CD4-positive, CD25-positive, alpha-beta regulatory T cell (primary cell): ENCODE results near the gene BCOR. TPM values are rescaled to one million over a fixed set of nuclear protein-coding genes. Genes with fewer than 3 reads are reported as not detected.

Experiments used
- ATAC-seq, 2 donors: fragments of 150-1000 bp; cut with Tn5 transposase; one replicate each; pipeline ENCODE4 v1.10.0; 2021; ENCODE audit warnings: low read depth in 2 of 2, moderate number of reproducible peaks in 2 of 2, moderate library complexity in 1 of 2
- DNase-seq, 3 donors: peaks; one replicate each; pipeline versions ENCODE4 v3.0.0 to v3.0.0-alpha.2; 2012 to 2022; ENCODE audit warnings: mixed read lengths in 1 of 3
- H3K27ac ChIP-seq: one replicate; pipeline ENCODE4 v1.7.0; 2013; ENCODE audit warnings: mild to moderate bottlenecking, low read length; ENCODE audit not compliant: insufficient read depth, poor library complexity, severe bottlenecking
- H3K27me3 ChIP-seq: one replicate; pipeline ENCODE4 v1.7.0; 2013; ENCODE audit warnings: low read length; ENCODE audit not compliant: control insufficient read depth, insufficient read depth
- H3K36me3 ChIP-seq: one replicate; pipeline ENCODE4 v1.7.0; 2013; ENCODE audit warnings: mild to moderate bottlenecking, low read length, moderate library complexity; ENCODE audit not compliant: control insufficient read depth, insufficient read depth
- H3K4me1 ChIP-seq: 2 replicates; pipeline ENCODE4 v1.7.0; 2013; ENCODE audit warnings: mild to moderate bottlenecking, low read length; ENCODE audit not compliant: insufficient read depth, control insufficient read depth, poor library complexity, severe bottlenecking
- H3K4me3 ChIP-seq: one replicate; pipeline ENCODE4 v1.7.0; 2013; ENCODE audit warnings: low read depth, mild to moderate bottlenecking, low read length, moderate library complexity
- H3K9me3 ChIP-seq, 2 experiments: 1 replicate in 1 of 2; 2 replicates in 1 of 2; pipeline ENCODE4 v1.7.0; 2013; ENCODE audit warnings: low read length in 2 of 2, mild to moderate bottlenecking in 1 of 2, moderate library complexity in 1 of 2; ENCODE audit not compliant: control insufficient read depth in 2 of 2
- H3K27ac Mint-ChIP-seq, 3 donors: one replicate each; pipeline ENCODE4 v1.8.0; 2020 to 2022; ENCODE audit warnings: mild to moderate bottlenecking in 3 of 3, mixed read lengths in 3 of 3, moderate library complexity in 2 of 3
- H3K27me3 Mint-ChIP-seq: one replicate; pipeline ENCODE4 v1.8.0; 2022; ENCODE audit warnings: mild to moderate bottlenecking, mixed read lengths
- H3K36me3 Mint-ChIP-seq: one replicate; pipeline ENCODE4 v1.8.0; 2020; ENCODE audit warnings: mixed read lengths
- H3K4me1 Mint-ChIP-seq, 4 donors: one replicate each; pipeline ENCODE4 v1.8.0; 2020 to 2022; ENCODE audit warnings: mixed read lengths in 4 of 4, mild to moderate bottlenecking in 1 of 4
- H3K4me3 Mint-ChIP-seq, 4 donors: one replicate each; pipeline ENCODE4 v1.8.0; 2020 to 2022; ENCODE audit warnings: mild to moderate bottlenecking in 4 of 4, mixed read lengths in 4 of 4, moderate library complexity in 3 of 4
- H3K9me3 Mint-ChIP-seq, 7 donors: one replicate each; pipeline ENCODE4 v1.8.0; 2020 to 2022; ENCODE audit warnings: mixed read lengths in 7 of 7, mild to moderate bottlenecking in 3 of 7, moderate library complexity in 2 of 7
- polyA plus RNA-seq, 4 donors: library from polyadenylated mRNA; unstranded; fragments of 300-500 nt; fragmentation: Illumina TruSeq; gene quantifications; one replicate each; pipeline ENCODE4 v1.2.3, GENCODE V29; 2021
- total RNA-seq: library from RNA; stranded (reverse); gene quantifications from one replicate; pipeline ENCODE4 v1.2.3, GENCODE V29; 2022

Gene BCOR
- total and polyA plus RNA-seq, 5 donors from 2014 or later, result 2.5 to 38.0 (median 3.8) TPM

DNA sequence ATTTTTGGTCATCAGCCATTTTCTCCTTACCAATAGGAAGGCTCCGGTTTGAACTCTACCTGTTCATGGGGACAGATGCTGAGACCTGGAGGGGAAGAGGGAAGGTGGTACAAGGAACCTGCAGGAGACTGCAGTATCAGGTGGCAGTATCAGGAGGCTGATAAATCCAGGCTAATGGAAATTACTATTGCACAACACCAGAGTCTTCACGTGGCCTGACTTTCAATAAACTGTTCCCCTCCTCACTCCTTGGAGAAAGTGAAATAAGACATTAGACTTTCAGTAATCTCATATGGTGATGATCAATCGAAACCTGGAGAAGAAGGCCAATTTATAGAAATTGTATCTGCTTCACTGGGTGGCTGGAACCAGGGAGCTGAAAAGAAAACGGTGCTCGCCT lies 46.2 kb upstream of the BCOR start:
- no peak for DNase-seq
- no peaks in the 10 kb centered on the region for H3K36me3 ChIP-seq
- H3K4me1 ChIP-seq, result peaks cover 16% of the 10 kb centered on the region
- H3K27me3 ChIP-seq, result no peaks in the 10 kb centered on the region
- H3K27ac Mint-ChIP-seq, result no peak overlapping the region
- no peak for ATAC-seq
- H3K4me3 Mint-ChIP-seq, result peak overlapping the region in 1 of 4 donors; percentile 32
- H3K4me3 ChIP-seq, result no peak overlapping the region
- H3K27ac ChIP-seq, result no peak overlapping the region
- H3K36me3 Mint-ChIP-seq, result no peaks in the 10 kb centered on the region
- H3K4me1 Mint-ChIP-seq, result peaks cover 0 to 17% (median 1%) of the 10 kb centered on the region in 4 donors
- no peaks in the 10 kb centered on the region for H3K9me3 ChIP-seq
- peaks cover 0 to under 1% (median 0%) of the 10 kb centered on the region in 7 donors for H3K9me3 Mint-ChIP-seq
- no peaks in the 10 kb centered on the region for H3K27me3 Mint-ChIP-seq

- H3K36me3 ChIP-seq, result no peaks in the 10 kb centered on the region
- Mint-ChIP-seq H3K27ac (no peak overlapping the region), H3K36me3 (no peaks in the 10 kb centered on the region), H3K4me3 (peak overlapping the region in 1 of 4 donors; percentile 8), H3K9me3 (no peaks in the 10 kb centered on the region), H3K4me1 (peaks cover 0 to 8% (median 0%) of the 10 kb centered on the region in 4 donors), H3K27me3 (no peaks in the 10 kb centered on the region)
- no peaks in the 10 kb centered on the region for H3K9me3 ChIP-seq
- H3K4me3 ChIP-seq, result no peak overlapping the region
- DNase-seq (no peak), ATAC-seq (no peak)
- peaks cover 16% of the 10 kb centered on the region for H3K4me1 ChIP-seq
- no peaks in the 10 kb centered on the region for H3K27me3 ChIP-seq
- H3K27ac ChIP-seq, result no peak overlapping the region
Observed at GRCh38 chrX:40143001-40143400, 45.2 kb upstream of the BCOR start.

GRCh38 chrX:40142417-40142816 lies 44.7 kb upstream of the BCOR start:
- DNase-seq, result no peak
- no peak overlapping the region for H3K27ac Mint-ChIP-seq
- H3K4me3 Mint-ChIP-seq, result no peak overlapping the region

GRCh38 chrX:40140706-40141499 lies 43.1 kb upstream of the BCOR start:
- no peaks in the 10 kb centered on the region for H3K36me3 Mint-ChIP-seq
- Histone ChIP-seq H3K4me3 (no peak overlapping the region), H3K27ac (no peak overlapping the region), H3K9me3 (no peaks in the 10 kb centered on the region), H3K27me3 (no peaks in the 10 kb centered on the region), H3K36me3 (no peaks in the 10 kb centered on the region), H3K4me1 (peaks cover 3% of the 10 kb centered on the region)
- H3K4me1 Mint-ChIP-seq, result peaks cover 0 to 5% (median 0%) of the 10 kb centered on the region in 4 donors
- H3K27me3 Mint-ChIP-seq, result no peaks in the 10 kb centered on the region
- H3K4me3 Mint-ChIP-seq, result no peak overlapping the region
- ATAC-seq (no peak), DNase-seq (no peak)
- no peak overlapping the region for H3K27ac Mint-ChIP-seq
- no peaks in the 10 kb centered on the region for H3K9me3 Mint-ChIP-seq

More at GRCh38 chrX:40142417-40142816, 44.7 kb upstream of the BCOR start:
- Histone ChIP-seq H3K9me3 (no peaks in the 10 kb centered on the region), H3K27me3 (no peaks in the 10 kb centered on the region), H3K4me3 (no peak overlapping the region), H3K27ac (no peak overlapping the region), H3K4me1 (peaks cover 16% of the 10 kb centered on the region), H3K36me3 (no peaks in the 10 kb centered on the region)
- ATAC-seq, result no peak
- Mint-ChIP-seq H3K9me3 (no peaks in the 10 kb centered on the region), H3K4me1 (peaks cover 0 to 8% (median 0%) of the 10 kb centered on the region in 4 donors), H3K27me3 (no peaks in the 10 kb centered on the region), H3K36me3 (no peaks in the 10 kb centered on the region)

- Mint-ChIP-seq H3K4me3 (no peak overlapping the region), H3K36me3 (no peaks in the 10 kb centered on the region), H3K27me3 (no peaks in the 10 kb centered on the region), H3K27ac (no peak overlapping the region), H3K9me3 (no peaks in the 10 kb centered on the region), H3K4me1 (no peaks in the 10 kb centered on the region)
- no peaks in the 10 kb centered on the region for H3K9me3 ChIP-seq
- no peak for DNase-seq
- ATAC-seq, result no peak
- H3K4me3 ChIP-seq, result no peak overlapping the region
- H3K36me3 ChIP-seq, result no peaks in the 10 kb centered on the region
- no peak overlapping the region for H3K27ac ChIP-seq
- H3K27me3 ChIP-seq, result no peaks in the 10 kb centered on the region
- no peaks in the 10 kb centered on the region for H3K4me1 ChIP-seq
Observed at GRCh38 chrX:40132751-40133150, 35.0 kb upstream of the BCOR start.

DNA sequence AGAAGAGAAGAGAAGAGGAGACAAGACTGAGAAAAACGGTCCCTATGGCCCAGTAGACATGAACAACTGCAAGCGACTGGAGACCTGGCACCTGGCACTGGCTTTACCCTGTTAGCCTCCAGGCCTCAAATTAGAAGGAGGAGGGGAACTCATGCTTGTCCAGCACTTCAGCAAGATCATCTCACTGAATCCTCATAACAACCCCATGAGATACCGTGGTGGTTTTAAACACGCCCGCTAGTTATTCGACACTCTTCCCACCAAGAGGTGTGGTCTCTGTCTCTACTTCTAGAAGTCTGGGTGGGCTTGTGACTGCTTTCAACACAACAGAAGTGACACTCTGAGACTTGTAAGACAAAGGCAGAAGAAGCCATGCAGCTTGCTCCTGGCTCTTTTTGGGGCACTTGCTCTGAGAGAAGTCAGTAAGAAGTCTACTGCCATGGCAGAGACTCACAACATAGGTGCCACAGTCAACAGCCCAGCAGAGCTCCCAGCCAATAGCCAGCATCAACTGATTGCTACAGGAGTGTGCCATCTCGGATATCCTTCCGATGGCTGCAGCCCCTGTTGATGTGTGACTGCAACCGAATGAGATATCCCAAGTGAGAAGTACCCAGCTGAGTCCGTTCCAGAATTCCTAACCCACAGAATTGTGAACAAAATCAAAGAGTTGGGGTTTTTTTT lies 34.0 kb upstream of the BCOR start:
- Mint-ChIP-seq H3K27me3 (no peaks in the 10 kb centered on the region), H3K9me3 (no peaks in the 10 kb centered on the region), H3K36me3 (no peaks in the 10 kb centered on the region), H3K4me1 (peaks cover 0 to 6% (median 4%) of the 10 kb centered on the region in 4 donors), H3K27ac (no peak overlapping the region), H3K4me3 (no peak overlapping the region)
- H3K27me3 ChIP-seq, result no peaks in the 10 kb centered on the region
- peaks cover 3% of the 10 kb centered on the region for H3K4me1 ChIP-seq
- H3K9me3 ChIP-seq, result no peaks in the 10 kb centered on the region
- H3K36me3 ChIP-seq, result no peaks in the 10 kb centered on the region
- no peak overlapping the region for H3K27ac ChIP-seq
- no peak for DNase-seq
- H3K4me3 ChIP-seq, result no peak overlapping the region
- ATAC-seq, result no peak

GRCh38 chrX:40130207-40130606 lies 32.4 kb upstream of the BCOR start:
- peaks cover 3% of the 10 kb centered on the region for H3K4me1 ChIP-seq
- H3K4me3 ChIP-seq, result no peak overlapping the region
- Mint-ChIP-seq H3K27ac (no peak overlapping the region), H3K27me3 (no peaks in the 10 kb centered on the region), H3K9me3 (no peaks in the 10 kb centered on the region), H3K36me3 (no peaks in the 10 kb centered on the region), H3K4me1 (peaks cover 0 to 8% (median 4%) of the 10 kb centered on the region in 4 donors), H3K4me3 (no peak overlapping the region)
- no peak overlapping the region for H3K27ac ChIP-seq
- H3K9me3 ChIP-seq, result no peaks in the 10 kb centered on the region
- no peaks in the 10 kb centered on the region for H3K27me3 ChIP-seq
- ATAC-seq, result no peak
- H3K36me3 ChIP-seq, result no peaks in the 10 kb centered on the region
- DNase-seq, result no peak
